OCI-LY1 (cell line): Measurements from ENCODE around the gene GCKR.

Experiments used
- CTCF ChIP-seq: fragments of 200-600 bp; sonication (generic), shearing (Covaris generic); IDR thresholded peaks from 2 replicates; pipeline ENCODE4 v1.5.1; 2017; ENCODE audit warnings: mild to moderate bottlenecking, antibody characterized with exemption, low read length, moderate library complexity, mixed read lengths
- EZH2 ChIP-seq: fragments of 200-600 bp; sonication (generic), shearing (Covaris generic); IDR thresholded peaks from 2 replicates; pipeline ENCODE4 v1.8.0; 2017; ENCODE audit warnings: borderline replicate concordance, mixed run types, mild to moderate bottlenecking, antibody characterized with exemption, low read length, moderate library complexity, mixed read lengths

GRCh38 chr2:27520316-27520715, 23.7 kb downstream of the GCKR start:
- no peak for TF ChIP-seq CTCF
- TF ChIP-seq EZH2: no peak
